ENCODE results near the gene PSAPL1.

Gene PSAPL1

GRCh38 chr4:7418131-7418943, 16.4 kb downstream of the PSAPL1 start:
- H3K4me3 ChIP-seq (ENCODE audit: low read depth, low read length) = no peak overlapping the region
- no peak for TF ChIP-seq CTCF (IDR thresholded peaks at IDR 0.05; ENCODE audit: low read depth, low read length, missing control alignments)
- in situ Hi-C loops (cut with HindIII; ENCODE audit: low pct_ligation_motif_present, low sequenced_read_pairs) = no loop called here
- peaks cover 2% of the 10 kb centered on the region for H3K27me3 ChIP-seq (replicated peaks)
- H3K36me3 ChIP-seq (replicated peaks) = no peaks in the 10 kb centered on the region
- DNase-seq = no peak
- no peak overlapping the region for H3K27ac ChIP-seq

- no peak for TF ChIP-seq CTCF (IDR thresholded peaks at IDR 0.05; ENCODE audit: low read depth, low read length, missing control alignments)
- DNase-seq = no peak
These were observed 17.1 kb downstream of the PSAPL1 start for GRCh38 chr4:7417639-7418038.

GRCh38 chr4:7416745-7417432, 17.8 kb downstream of the PSAPL1 start:
- Histone ChIP-seq H3K27me3 (replicated peaks) (peaks cover 6% of the 10 kb centered on the region), H3K36me3 (replicated peaks) (no peaks in the 10 kb centered on the region), H3K27ac (no peak overlapping the region), H3K4me3 (ENCODE audit: low read depth, low read length) (no peak overlapping the region)
- in situ Hi-C loops (cut with HindIII; ENCODE audit: low pct_ligation_motif_present, low sequenced_read_pairs) = no loop called here
- no peak for DNase-seq
- no peak for TF ChIP-seq CTCF (IDR thresholded peaks at IDR 0.05; ENCODE audit: low read depth, low read length, missing control alignments)

More at GRCh38 chr4:7417639-7418038, 17.1 kb downstream of the PSAPL1 start:
- Histone ChIP-seq H3K27me3 (replicated peaks) (peaks cover 2% of the 10 kb centered on the region), H3K4me3 (ENCODE audit: low read depth, low read length) (no peak overlapping the region), H3K27ac (no peak overlapping the region), H3K36me3 (replicated peaks) (no peaks in the 10 kb centered on the region)
- in situ Hi-C loops (cut with HindIII; ENCODE audit: low pct_ligation_motif_present, low sequenced_read_pairs) = no loop called here

GRCh38 chr4:7415927-7416686, 18.6 kb downstream of the PSAPL1 start:
- in situ Hi-C loops (cut with HindIII; ENCODE audit: low pct_ligation_motif_present, low sequenced_read_pairs) = no loop called here

More at GRCh38 chr4:7415927-7416686, 18.6 kb downstream of the PSAPL1 start:
- H3K27me3 ChIP-seq (replicated peaks) = peaks cover 10% of the 10 kb centered on the region
- H3K36me3 ChIP-seq (replicated peaks) = no peaks in the 10 kb centered on the region
- no peak for DNase-seq
- TF ChIP-seq CTCF (IDR thresholded peaks at IDR 0.05; ENCODE audit: low read depth, low read length, missing control alignments) = no peak
- no peak overlapping the region for H3K4me3 ChIP-seq (ENCODE audit: low read depth, low read length)
- no peak overlapping the region for H3K27ac ChIP-seq
